Breast epithelium (tissue), 3 donors: Measurements from ENCODE around the gene TBC1D22B.

ENCODE experiments used
- POLR2AphosphoS5 ChIP-seq, 3 donors: sonication (generic); formaldehyde crosslinking; IDR thresholded peaks; one replicate each; pipeline ENCODE4 v1.6.1; 2017; ENCODE audit warnings: antibody characterized with exemption in 3 of 3
- TF ChIP-seq, protein P1 (sequence below), 3 donors: fragments of 450-650 bp; IDR thresholded peaks; one replicate each; pipeline ENCODE4 v1.5.1; 2016 to 2017; ENCODE audit warnings: antibody characterized with exemption in 3 of 3, mild to moderate bottlenecking in 3 of 3, moderate library complexity in 3 of 3

DNA sequence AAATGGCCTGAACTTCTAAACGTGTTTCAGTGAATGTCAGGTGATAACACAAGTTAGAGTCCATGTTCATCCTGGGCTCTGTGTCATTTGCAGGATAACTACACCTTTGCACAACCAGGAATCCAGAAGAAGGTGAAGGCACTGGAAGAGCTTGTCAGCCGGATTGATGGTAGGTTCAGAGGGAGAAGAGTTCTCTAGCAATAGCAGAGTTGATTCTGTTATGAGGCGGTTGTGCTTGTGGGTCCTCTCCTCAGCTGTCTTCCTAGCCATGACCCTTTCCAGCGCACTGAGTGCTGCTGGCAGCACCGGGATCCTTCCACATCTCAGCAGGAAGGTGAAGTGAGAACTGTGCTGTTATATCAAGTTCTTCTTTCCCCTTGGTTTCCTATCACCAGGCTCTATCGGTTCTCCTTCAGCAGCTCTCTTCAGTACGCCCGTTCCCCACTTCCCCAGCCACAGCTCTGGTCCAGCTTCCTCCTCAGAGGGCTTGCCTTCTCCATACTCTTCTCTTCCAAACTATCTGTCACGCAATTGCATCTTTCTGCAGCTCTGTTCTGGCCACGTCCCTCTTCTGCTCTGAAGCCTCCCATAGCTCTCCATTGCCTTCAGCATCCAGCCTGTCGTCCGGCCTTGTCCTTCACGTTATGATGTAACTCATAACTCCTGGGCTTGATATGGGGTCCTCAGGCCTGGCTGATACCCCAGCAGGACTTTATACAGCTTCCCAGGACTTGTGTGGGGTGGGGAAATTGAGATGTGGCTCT lies 56.3 kb downstream of the TBC1D22B start:
- TF ChIP-seq, protein P1, sequence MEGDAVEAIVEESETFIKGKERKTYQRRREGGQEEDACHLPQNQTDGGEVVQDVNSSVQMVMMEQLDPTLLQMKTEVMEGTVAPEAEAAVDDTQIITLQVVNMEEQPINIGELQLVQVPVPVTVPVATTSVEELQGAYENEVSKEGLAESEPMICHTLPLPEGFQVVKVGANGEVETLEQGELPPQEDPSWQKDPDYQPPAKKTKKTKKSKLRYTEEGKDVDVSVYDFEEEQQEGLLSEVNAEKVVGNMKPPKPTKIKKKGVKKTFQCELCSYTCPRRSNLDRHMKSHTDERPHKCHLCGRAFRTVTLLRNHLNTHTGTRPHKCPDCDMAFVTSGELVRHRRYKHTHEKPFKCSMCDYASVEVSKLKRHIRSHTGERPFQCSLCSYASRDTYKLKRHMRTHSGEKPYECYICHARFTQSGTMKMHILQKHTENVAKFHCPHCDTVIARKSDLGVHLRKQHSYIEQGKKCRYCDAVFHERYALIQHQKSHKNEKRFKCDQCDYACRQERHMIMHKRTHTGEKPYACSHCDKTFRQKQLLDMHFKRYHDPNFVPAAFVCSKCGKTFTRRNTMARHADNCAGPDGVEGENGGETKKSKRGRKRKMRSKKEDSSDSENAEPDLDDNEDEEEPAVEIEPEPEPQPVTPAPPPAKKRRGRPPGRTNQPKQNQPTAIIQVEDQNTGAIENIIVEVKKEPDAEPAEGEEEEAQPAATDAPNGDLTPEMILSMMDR (IDR thresholded peaks at IDR 0.05), result no peak
- no peak for TF ChIP-seq POLR2AphosphoS5 (IDR thresholded peaks at IDR 0.05)
